Urinary bladder (tissue), 4 donors: ENCODE measurements around the gene CCDC122. TPM values are rescaled to one million over a fixed set of nuclear protein-coding genes. Genes with fewer than 3 reads are reported as not detected.

ENCODE experiments used
- DNase-seq: peaks from one replicate; pipeline ENCODE4 v3.0.0-alpha.2; 2015; ENCODE audit errors: extremely low spot score
- H3K27ac ChIP-seq: one replicate; pipeline ENCODE4 v1.5.1; 2013; ENCODE audit warnings: low read depth, mild to moderate bottlenecking, moderate library complexity
- H3K36me3 ChIP-seq: one replicate; pipeline ENCODE4 v1.6.1; 2013; ENCODE audit warnings: mild to moderate bottlenecking, moderate library complexity; ENCODE audit not compliant: insufficient read depth
- H3K4me1 ChIP-seq: one replicate; pipeline ENCODE4 v1.6.1; 2013; ENCODE audit warnings: mild to moderate bottlenecking, moderate library complexity; ENCODE audit not compliant: insufficient read depth
- H3K4me3 ChIP-seq: one replicate; pipeline ENCODE4 v1.5.1; 2013; ENCODE audit warnings: low read depth, low read length
- WGBS: extraction: QIAGEN DNeasy Blood & Tissue Kit; methylation state at CpG from one replicate; pipeline ENCODE4 v1.1.7; 2013; 5-methylcytosine and 5-hydroxymethylcytosine counted together
- polyA plus RNA-seq: library from polyadenylated mRNA; stranded (reverse); fragments of 200-250 nt; gene quantifications from one replicate; pipeline ENCODE4 v1.2.3, GENCODE V29; 2013
- total RNA-seq: library from RNA; depleted of rRNA; stranded (reverse); fragments of >200 nt; gene quantifications from one replicate; pipeline ENCODE4 v1.2.3, GENCODE V29; 2014
- donor health status: healthy with polysubstance abuse.
- donor health status: healthy.

The CCDC122 gene
- total and polyA plus RNA-seq, 2 donors, result 3.1 to 12.4 TPM

DNA sequence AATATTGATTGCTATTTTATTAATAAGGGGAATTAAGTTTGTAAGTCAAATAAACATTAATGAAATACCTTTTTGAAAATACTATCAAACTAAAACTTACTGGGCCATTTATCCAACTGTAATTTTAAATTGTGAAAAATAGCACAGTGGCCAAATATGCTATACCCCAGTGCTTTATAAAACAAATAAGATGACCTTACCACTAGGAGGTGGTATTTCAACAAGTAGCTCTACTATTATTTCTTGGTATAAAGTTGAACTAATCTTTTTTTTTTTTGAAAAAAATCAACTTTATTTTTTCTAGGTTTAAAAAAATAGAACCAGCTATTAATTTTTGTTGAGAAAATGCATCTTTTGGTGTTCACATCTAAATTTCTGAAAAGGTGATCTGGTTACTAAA is 14.9 kb upstream of the CCDC122 start:
- H3K4me3 ChIP-seq, result no peak overlapping the region
- DNase-seq, result no peak
- H3K4me1 ChIP-seq, result no peaks in the 10 kb centered on the region
- H3K27ac ChIP-seq, result no peak overlapping the region
- H3K36me3 ChIP-seq, result peaks cover 2% of the 10 kb centered on the region

- no peak overlapping the region for H3K4me3 ChIP-seq
- DNase-seq, result no peak
- WGBS, result 83% methylated on average over 1 of the region's 1 CpG
Observed at GRCh38 chr13:43884222-43884621, 4.7 kb upstream of the CCDC122 start.

DNA sequence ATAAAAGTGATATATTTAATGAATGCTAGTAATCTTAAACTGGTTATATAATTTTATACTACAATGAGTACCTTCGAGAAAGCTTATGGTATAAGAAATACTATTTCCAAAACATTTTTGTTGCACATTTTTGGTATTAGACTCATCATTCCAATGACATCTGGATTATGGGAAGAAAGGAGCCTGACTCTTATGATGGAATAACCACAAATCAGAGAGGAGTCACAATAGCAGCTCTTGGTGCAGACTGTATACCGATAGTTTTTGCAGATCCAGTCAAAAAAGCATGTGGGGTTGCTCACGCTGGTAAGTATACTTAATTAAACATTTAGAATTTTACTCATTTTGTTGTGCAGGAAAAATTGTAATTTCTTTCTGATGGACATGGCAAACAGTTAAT is 4.1 kb upstream of the CCDC122 start:
- H3K4me1 ChIP-seq, result no peaks in the 10 kb centered on the region
- no peak overlapping the region for H3K4me3 ChIP-seq
- no peak overlapping the region for H3K27ac ChIP-seq
- no peaks in the 10 kb centered on the region for H3K36me3 ChIP-seq
- DNase-seq, result no peak
- 95% methylated on average over 3 of the region's 3 CpGs for WGBS

More at GRCh38 chr13:43884222-43884621, 4.7 kb upstream of the CCDC122 start:
- no peaks in the 10 kb centered on the region for H3K4me1 ChIP-seq
- no peaks in the 10 kb centered on the region for H3K36me3 ChIP-seq
- no peak overlapping the region for H3K27ac ChIP-seq

DNA sequence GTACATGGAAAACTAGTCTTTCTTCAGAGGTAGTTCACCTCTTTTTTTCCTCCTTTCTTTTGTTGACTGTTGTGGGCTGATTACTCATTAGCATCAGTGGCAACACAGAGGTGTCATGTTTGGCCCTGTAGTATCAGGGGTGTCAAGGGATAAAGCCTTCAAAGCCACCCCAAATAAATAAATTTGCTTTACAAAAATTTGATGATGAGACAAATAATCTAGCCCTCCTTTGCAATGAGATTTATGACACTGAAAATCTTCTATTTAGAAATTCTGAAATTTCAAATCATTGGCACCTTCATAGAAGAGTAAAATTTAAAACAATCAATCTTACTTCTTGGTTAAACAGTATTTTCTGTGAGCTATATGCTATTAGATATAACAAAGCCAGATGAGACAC is 2.0 kb upstream of the CCDC122 start:
- Histone ChIP-seq H3K4me3 (no peak overlapping the region), H3K4me1 (peaks cover 2% of the 10 kb centered on the region), H3K27ac (no peak overlapping the region), H3K36me3 (no peaks in the 10 kb centered on the region)
- DNase-seq, result no peak

GRCh38 chr13:43880926-43881325 is 1.4 kb upstream of the CCDC122 start:
- Histone ChIP-seq H3K4me3 (no peak overlapping the region), H3K36me3 (no peaks in the 10 kb centered on the region), H3K27ac (no peak overlapping the region), H3K4me1 (peaks cover 2% of the 10 kb centered on the region)
- DNase-seq, result no peak

DNA sequence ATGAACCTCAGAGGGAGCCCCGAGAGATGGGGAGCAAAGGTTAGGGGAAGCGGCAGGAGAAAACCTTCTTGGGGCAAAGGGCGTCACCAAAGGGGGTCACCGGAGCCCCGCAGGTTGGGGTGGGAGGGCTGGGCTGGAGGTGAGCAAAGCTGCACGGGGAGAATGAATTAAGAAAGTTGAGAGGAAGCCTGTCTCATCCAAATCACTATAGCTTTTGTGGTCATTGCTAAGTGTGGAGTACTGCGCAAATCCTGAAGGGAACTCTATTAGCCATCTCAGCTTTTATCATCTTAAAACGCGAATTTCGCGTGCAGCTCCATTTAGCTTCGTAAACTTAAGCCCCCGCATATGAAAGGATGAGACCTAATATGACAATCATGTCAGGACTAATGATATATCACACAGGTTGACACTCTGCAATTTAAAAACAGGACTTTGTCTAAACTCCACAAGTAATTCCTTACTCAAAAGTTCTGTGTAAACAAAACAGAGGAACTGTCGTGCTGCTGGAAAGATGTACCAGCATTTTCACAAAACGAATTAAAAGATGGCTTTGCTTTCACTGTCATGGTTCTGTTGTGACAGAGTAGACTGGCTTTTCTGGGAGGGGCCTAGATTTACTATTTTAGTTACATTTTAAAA is 795 bp upstream of the CCDC122 start:
- peaks cover 2% of the 10 kb centered on the region for H3K4me1 ChIP-seq
- peak overlapping the region; percentile 81 for H3K4me3 ChIP-seq
- no peak for DNase-seq
- peak overlapping the region; percentile 13 for H3K27ac ChIP-seq
- H3K36me3 ChIP-seq, result no peaks in the 10 kb centered on the region
- WGBS, result 43% methylated on average over 15 of the region's 15 CpGs

DNA sequence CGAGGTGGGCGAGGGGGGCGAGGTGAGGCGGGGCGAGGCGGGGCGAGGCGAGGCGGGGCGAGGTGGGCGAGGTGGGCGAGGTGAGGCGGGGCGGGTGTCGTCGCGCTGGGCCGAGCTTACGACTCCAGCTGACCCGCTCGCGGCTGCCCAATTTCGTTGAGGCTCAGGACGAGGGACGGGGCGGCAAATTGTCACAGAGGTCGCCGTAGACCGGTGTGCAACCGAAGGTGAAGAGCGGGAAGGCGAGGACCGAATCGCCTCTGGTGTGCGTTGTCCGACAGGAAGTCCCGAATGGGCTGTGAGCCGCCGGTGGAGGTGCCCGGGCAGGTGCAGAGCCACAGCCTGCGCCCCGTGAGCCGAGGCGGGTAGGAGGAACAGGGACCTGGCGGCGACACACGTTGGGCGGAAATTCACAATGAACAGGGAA is 228 bp upstream of the CCDC122 start, which contains the start of gene LACC1:
Gene LACC1, plus strand, starts transcription at position 150 of the 427 bp plus-strand sequence. CDS start 1,082 bp downstream, outside the sequence.
- peak within 1 kb of the TSS; percentile 81 for H3K4me3 ChIP-seq
- WGBS, result 2% methylated on average over 48 of the region's 48 CpGs
- peaks cover 2% of the 10 kb centered on the region for H3K4me1 ChIP-seq
- peak within 1 kb of the TSS; percentile 98 for H3K27ac ChIP-seq
- no peaks in the 10 kb centered on the region for H3K36me3 ChIP-seq
- no peak for DNase-seq

DNA sequence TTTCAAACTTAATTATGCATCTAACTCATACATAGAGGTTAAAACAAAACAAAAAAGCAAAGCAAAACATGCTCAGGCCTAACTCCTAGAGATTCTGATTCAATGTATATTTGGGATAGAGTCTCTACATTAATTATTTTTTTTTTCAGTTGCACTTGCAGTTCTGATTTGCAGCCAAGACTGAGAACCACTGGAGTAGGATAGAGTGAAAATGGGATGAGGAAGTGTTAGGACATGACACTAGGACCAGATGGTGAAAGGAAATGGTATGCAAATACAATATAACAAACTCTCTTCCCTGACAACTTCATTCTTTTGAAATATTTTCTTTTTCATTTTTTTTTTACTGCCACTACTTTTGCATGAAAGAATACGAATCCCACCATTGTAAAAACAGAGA is 1.8 kb downstream of the CCDC122 start:
- Histone ChIP-seq H3K4me3 (no peak overlapping the region), H3K4me1 (peaks cover 2% of the 10 kb centered on the region), H3K36me3 (no peaks in the 10 kb centered on the region), H3K27ac (no peak overlapping the region)
- 95% methylated on average over 1 of the region's 1 CpG for WGBS
- no peak for DNase-seq

GRCh38 chr13:43877326-43877725 is 2.2 kb downstream of the CCDC122 start:
- Histone ChIP-seq H3K4me3 (no peak overlapping the region), H3K36me3 (no peaks in the 10 kb centered on the region), H3K4me1 (peaks cover 2% of the 10 kb centered on the region), H3K27ac (no peak overlapping the region)
- DNase-seq, result no peak

DNA sequence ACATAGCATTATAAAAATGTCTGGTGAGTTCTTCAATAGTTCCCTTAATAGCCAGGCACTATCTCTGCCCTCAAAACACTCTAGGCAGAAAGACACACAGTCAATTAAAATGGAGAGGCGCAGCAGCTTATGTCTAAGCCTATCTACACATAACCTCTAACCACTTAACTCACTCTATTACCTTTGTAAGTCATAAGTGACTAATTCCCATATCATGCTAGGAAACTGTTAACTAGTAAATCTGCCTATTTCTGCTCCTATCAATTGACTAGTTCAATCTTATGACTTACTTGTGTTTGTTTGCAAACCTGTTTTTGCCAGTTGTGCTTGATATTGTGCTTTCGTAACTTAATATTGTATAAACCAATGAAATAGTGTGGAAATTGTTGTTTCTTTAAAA is 3.2 kb downstream of the CCDC122 start:
- no peak overlapping the region for H3K4me3 ChIP-seq
- H3K27ac ChIP-seq, result no peak overlapping the region
- peaks cover 2% of the 10 kb centered on the region for H3K4me1 ChIP-seq
- 97% methylated on average over 2 of the region's 2 CpGs for WGBS
- no peak for DNase-seq
- no peaks in the 10 kb centered on the region for H3K36me3 ChIP-seq

DNA sequence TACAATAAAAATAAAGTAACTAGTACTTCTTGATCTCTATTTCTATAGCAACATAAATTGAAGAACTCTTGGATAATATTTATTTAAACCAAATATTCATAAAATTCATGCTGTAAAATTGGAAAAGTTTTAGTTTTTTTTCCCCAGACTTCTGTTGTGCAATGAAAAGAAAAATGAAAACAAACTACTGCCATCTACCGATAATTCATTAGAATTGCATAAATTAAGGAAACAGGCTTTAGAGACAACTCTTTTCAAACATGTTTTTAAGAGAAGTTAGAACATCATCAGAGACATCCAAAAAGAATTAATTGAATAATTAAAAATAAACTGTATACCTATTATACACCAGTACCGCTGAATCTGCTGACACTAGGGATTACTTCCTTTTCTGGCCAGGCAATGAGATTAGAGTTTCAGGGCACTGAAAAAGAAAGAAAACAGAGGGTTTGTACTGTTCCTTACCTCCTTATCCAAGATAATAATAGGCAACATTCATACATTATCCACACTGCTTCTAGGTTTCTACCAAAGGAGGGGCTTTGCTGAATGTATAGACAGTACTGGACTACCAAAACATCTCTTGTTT is 4.9 kb downstream of the CCDC122 start:
- Histone ChIP-seq H3K4me3 (no peak overlapping the region), H3K27ac (no peak overlapping the region), H3K4me1 (peaks cover 2% of the 10 kb centered on the region), H3K36me3 (no peaks in the 10 kb centered on the region)
- DNase-seq, result no peak
- WGBS, result 10% methylated on average over 2 of the region's 2 CpGs

DNA sequence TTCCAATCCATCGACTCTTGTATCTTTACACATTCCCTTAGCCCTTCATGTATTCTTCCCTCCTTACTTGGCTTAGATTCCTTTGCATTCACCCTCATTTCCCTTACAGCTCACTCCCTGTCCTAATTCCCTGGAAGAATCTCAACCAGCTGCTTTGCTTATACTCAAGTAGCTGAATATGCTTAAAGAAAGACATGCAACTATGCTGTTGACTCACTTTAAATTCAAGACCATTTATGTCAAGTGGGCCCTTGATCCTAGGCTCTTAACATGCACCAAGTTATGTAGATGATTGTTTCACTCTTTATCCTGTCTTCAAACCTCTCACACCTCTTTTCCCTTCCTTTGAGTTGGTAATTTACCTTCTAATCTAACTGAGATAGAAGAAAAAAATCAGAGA is 7.4 kb downstream of the CCDC122 start:
- H3K36me3 ChIP-seq, result no peaks in the 10 kb centered on the region
- DNase-seq, result no peak
- H3K4me3 ChIP-seq, result no peak overlapping the region
- no peaks in the 10 kb centered on the region for H3K4me1 ChIP-seq
- H3K27ac ChIP-seq, result no peak overlapping the region
- WGBS, result 77% methylated on average over 1 of the region's 1 CpG

DNA sequence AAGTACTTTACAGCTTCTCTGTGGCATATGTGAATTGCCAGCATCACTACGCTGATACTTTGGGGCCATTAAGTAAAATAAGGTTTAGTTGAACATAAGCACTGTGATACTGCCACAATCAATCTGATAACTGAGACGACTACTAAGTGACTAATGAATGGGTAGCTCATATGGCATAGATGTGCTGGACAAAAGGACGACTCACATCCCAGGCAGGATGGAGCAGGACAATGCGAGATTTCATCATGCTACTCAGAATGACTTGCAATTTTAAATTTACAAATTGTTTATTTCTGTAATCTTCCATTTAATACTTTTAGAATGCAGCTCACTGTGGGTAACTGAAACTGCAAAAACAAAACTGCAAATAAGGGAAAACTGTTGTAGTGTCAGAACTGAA is 13.6 kb downstream of the CCDC122 start:
- H3K36me3 ChIP-seq, result no peaks in the 10 kb centered on the region
- no peaks in the 10 kb centered on the region for H3K4me1 ChIP-seq
- H3K4me3 ChIP-seq, result no peak overlapping the region
- 76% methylated on average over 4 of the region's 4 CpGs for WGBS
- H3K27ac ChIP-seq, result no peak overlapping the region
- no peak for DNase-seq

DNA sequence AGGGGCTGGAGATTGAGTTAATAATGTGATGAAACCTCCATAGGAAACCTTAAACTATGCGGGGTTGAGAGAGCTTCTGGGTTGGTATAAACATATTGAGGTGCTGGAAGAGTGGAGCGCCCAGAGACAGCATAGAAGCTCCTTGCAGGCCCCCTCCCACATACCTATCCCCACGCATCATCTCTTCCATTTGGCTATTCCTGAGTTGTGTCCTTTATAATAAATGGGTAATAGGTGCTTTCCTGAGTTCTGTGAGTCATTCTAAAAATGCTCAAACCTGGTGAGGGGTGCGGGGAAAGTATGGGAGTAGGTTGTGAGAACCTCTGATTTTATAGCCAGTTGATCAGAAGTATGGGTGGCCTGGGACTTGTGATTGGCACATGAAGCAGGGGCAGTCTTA is 14.6 kb downstream of the CCDC122 start:
- Histone ChIP-seq H3K4me1 (no peaks in the 10 kb centered on the region), H3K27ac (no peak overlapping the region), H3K4me3 (no peak overlapping the region), H3K36me3 (no peaks in the 10 kb centered on the region)
- WGBS, result 95% methylated on average over 4 of the region's 4 CpGs
- DNase-seq, result no peak
